Measurements from ENCODE around the gene FOLR1. TPM values are rescaled to one million over a fixed set of nuclear protein-coding genes. Genes with fewer than 3 reads are reported as not detected.

Gene FOLR1
- total RNA-seq, 1 experiment from 2014 or later = not detected

DNA sequence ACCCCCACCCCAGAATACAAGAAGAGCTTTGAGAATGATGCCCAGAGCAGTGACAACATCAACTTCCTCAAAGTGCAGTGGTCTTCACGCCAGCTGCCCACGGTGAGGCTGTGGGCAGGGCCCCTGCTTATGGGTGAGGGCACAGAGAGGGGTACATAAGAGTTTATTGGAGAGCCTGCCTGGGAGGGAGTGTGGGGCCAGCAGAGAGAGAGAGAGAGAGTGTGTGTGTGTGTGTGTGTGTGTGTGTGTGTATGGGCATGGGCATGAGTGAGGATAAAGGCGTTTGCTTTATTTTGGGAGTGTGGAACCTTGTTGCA is 42.5 kb downstream of the FOLR1 start:
- Histone ChIP-seq H3K9me3 (ENCODE audit: control insufficient read depth, insufficient read depth, low read depth, low read length) (no peaks in the 10 kb centered on the region), H3K27ac (ENCODE audit: low read length) (no peak overlapping the region), H3K27me3 (ENCODE audit: control insufficient read depth, insufficient read depth, low read length) (no peaks in the 10 kb centered on the region), H3K4me1 (ENCODE audit: control insufficient read depth, insufficient read depth, low read length) (peaks cover 14% of the 10 kb centered on the region), H3K36me3 (ENCODE audit: control insufficient read depth, insufficient read depth, low read length) (peaks cover 15% of the 10 kb centered on the region), H3K4me3 (ENCODE audit: low read depth in 2 of 2, low read length in 2 of 2) (no peak overlapping the region)
- no peak for TF ChIP-seq SIN3A (IDR thresholded peaks at IDR 0.05; ENCODE audit: borderline replicate concordance, insufficient read depth, low read depth, low read length)
- TF ChIP-seq REST (IDR thresholded peaks at IDR 0.05; ENCODE audit: insufficient read depth in 1 of 2, low read depth in 2 of 2, low read length in 1 of 2) = no peak
- no peak for TF ChIP-seq POLR2AphosphoS5 (IDR thresholded peaks at IDR 0.05; ENCODE audit: low read depth, low read length)
- CTCF ChIA-PET = no interaction called here
- intact Hi-C loops (cut with micrococcal nuclease; ENCODE audit: unreplicated experiment) = no loop called here
- ATAC-seq = no peak
- in situ Hi-C loops (cut with HindIII; ENCODE audit: low pct_unique_long_range_greater_than_20kb, low sequenced_read_pairs) = no loop called here
- POLR2A ChIA-PET = no interaction called here
- BruUV-seq (replicated peaks) = no TSS peak
- no peak for DNase-seq (ENCODE audit: low read depth, low spot score)

DNA sequence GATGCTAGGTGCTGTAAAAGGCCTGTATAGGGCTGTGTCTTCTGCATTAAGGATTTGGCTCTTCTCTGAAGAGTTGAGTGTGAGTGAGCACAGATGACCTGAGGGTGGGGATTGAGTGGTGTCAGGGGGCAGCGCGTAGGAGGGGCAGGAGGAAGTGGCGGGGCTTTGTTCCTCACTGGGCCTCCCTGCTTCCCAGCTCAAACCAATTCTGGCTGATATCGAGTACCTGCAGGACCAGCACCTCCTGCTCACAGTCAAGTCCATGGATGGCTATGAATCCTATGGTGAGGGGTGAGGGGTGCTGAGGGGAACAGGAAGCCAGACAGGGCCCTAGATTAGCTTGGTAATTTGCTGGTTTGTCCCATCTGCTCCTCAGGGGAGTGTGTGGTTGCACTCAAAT is 43.0 kb downstream of the FOLR1 start:
- intact Hi-C loops (cut with micrococcal nuclease; ENCODE audit: unreplicated experiment) = no loop called here
- in situ Hi-C loops (cut with HindIII; ENCODE audit: low pct_unique_long_range_greater_than_20kb, low sequenced_read_pairs) = no loop called here
- POLR2A ChIA-PET = no interaction called here
- Histone ChIP-seq H3K4me1 (ENCODE audit: control insufficient read depth, insufficient read depth, low read length) (peaks cover 15% of the 10 kb centered on the region), H3K4me3 (ENCODE audit: low read depth in 2 of 2, low read length in 2 of 2) (no peak overlapping the region), H3K27me3 (ENCODE audit: control insufficient read depth, insufficient read depth, low read length) (no peaks in the 10 kb centered on the region), H3K27ac (ENCODE audit: low read length) (no peak overlapping the region), H3K9me3 (ENCODE audit: control insufficient read depth, insufficient read depth, low read depth, low read length) (no peaks in the 10 kb centered on the region), H3K36me3 (ENCODE audit: control insufficient read depth, insufficient read depth, low read length) (peaks cover 15% of the 10 kb centered on the region)
- TF ChIP-seq REST (IDR thresholded peaks at IDR 0.05; ENCODE audit: insufficient read depth in 1 of 2, low read depth in 2 of 2, low read length in 1 of 2) (no peak), POLR2AphosphoS5 (IDR thresholded peaks at IDR 0.05; ENCODE audit: low read depth, low read length) (no peak), TCF7L2 (IDR thresholded peaks at IDR 0.05; ENCODE audit: low read depth, low read length) (no peak)
- DNase-seq (ENCODE audit: low read depth, low spot score) = no peak
- CTCF ChIA-PET = no interaction called here
- no peak for ATAC-seq
- BruUV-seq (replicated peaks) = no TSS peak

DNA sequence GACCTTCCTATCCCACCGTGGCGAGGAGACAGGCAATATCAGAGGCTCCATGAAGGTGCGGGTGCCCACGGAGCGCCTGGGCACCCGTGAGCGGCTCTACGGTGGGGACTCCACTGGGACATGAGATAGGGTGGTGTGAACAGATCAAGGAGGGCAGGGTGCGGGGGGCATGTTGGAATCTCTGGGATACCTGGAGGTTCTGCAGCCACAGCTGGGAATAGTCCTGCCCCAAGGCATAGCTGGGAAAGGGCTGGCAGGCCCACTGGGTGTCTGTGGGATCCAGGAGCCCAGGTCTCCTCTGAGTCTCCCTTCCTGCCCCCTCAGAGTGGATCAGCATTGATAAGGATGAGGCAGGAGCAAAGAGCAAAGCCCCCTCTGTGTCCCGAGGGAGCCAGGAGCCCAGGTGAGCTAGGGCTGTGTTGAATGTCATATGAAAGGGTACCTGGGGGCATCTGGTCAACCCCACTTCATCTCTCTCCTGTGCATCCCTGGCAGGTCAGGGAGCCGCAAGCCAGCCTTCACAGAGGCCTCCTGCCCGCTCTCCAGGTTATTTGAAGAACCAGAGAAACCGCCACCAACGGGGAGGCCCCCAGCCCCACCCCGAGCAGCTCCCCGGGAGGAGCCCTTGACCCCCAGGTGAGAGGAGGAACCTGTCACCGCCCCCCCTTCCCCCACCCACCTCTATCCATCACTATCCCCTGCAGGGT is 43.6 kb downstream of the FOLR1 start:
- intact Hi-C loops (cut with micrococcal nuclease; ENCODE audit: unreplicated experiment) (no loop called here), in situ Hi-C loops (cut with HindIII; ENCODE audit: low pct_unique_long_range_greater_than_20kb, low sequenced_read_pairs) (no loop called here)
- CTCF ChIA-PET = no interaction called here
- Histone ChIP-seq H3K9me3 (ENCODE audit: control insufficient read depth, insufficient read depth, low read depth, low read length) (no peaks in the 10 kb centered on the region), H3K4me3 (ENCODE audit: low read depth in 2 of 2, low read length in 2 of 2) (no peak overlapping the region), H3K27ac (ENCODE audit: low read length) (no peak overlapping the region), H3K4me1 (ENCODE audit: control insufficient read depth, insufficient read depth, low read length) (peaks cover 15% of the 10 kb centered on the region), H3K27me3 (ENCODE audit: control insufficient read depth, insufficient read depth, low read length) (no peaks in the 10 kb centered on the region), H3K36me3 (ENCODE audit: control insufficient read depth, insufficient read depth, low read length) (peaks cover 13% of the 10 kb centered on the region)
- POLR2A ChIA-PET = no interaction called here
- ATAC-seq (no peak), DNase-seq (ENCODE audit: low read depth, low spot score) (no peak)
- no TSS peak for BruUV-seq (replicated peaks)
- TF ChIP-seq TCF7L2 (IDR thresholded peaks at IDR 0.05; ENCODE audit: low read depth, low read length) (no peak), POLR2AphosphoS5 (IDR thresholded peaks at IDR 0.05; ENCODE audit: low read depth, low read length) (no peak), SIN3A (IDR thresholded peaks at IDR 0.05; ENCODE audit: borderline replicate concordance, insufficient read depth, low read depth, low read length) (no peak), REST (IDR thresholded peaks at IDR 0.05; ENCODE audit: insufficient read depth in 1 of 2, low read depth in 2 of 2, low read length in 1 of 2) (no peak)
- TF ChIP-seq, protein P1, sequence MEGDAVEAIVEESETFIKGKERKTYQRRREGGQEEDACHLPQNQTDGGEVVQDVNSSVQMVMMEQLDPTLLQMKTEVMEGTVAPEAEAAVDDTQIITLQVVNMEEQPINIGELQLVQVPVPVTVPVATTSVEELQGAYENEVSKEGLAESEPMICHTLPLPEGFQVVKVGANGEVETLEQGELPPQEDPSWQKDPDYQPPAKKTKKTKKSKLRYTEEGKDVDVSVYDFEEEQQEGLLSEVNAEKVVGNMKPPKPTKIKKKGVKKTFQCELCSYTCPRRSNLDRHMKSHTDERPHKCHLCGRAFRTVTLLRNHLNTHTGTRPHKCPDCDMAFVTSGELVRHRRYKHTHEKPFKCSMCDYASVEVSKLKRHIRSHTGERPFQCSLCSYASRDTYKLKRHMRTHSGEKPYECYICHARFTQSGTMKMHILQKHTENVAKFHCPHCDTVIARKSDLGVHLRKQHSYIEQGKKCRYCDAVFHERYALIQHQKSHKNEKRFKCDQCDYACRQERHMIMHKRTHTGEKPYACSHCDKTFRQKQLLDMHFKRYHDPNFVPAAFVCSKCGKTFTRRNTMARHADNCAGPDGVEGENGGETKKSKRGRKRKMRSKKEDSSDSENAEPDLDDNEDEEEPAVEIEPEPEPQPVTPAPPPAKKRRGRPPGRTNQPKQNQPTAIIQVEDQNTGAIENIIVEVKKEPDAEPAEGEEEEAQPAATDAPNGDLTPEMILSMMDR (IDR thresholded peaks at IDR 0.05) = no peak
